Upper lobe of left lung (tissue), 4 donors: ENCODE measurements around the gene KCNIP4.

Source experiments
- CTCF ChIP-seq, 6 experiments: fragments of 450-650 bp in 4 of 6; fragments of 200-600 bp in 2 of 6; sonication (generic) in 2 of 6; IDR thresholded peaks; one replicate each; pipeline ENCODE4 v1.5.1; 2016 to 2019; ENCODE audit warnings: antibody characterized with exemption in 6 of 6
- EP300 ChIP-seq, 4 donors: sonication (generic); formaldehyde crosslinking; IDR thresholded peaks; one replicate each; pipeline ENCODE4 v1.5.1; 2017; ENCODE audit warnings: antibody characterized with exemption in 4 of 4, control low read depth in 2 of 4
- POLR2A ChIP-seq, 4 donors: fragments of 450-650 bp; IDR thresholded peaks; one replicate each; pipeline ENCODE4 v1.5.1; 2016 to 2017; ENCODE audit warnings: antibody characterized with exemption in 4 of 4, mild to moderate bottlenecking in 2 of 4
- POLR2AphosphoS5 ChIP-seq, 2 donors: sonication (generic); formaldehyde crosslinking; IDR thresholded peaks; one replicate each; pipeline ENCODE4 v1.5.1; 2017; ENCODE audit warnings: antibody characterized with exemption in 2 of 2

- no peak for TF ChIP-seq CTCF (IDR thresholded peaks at IDR 0.05)
- no peak for TF ChIP-seq POLR2A (IDR thresholded peaks at IDR 0.05)
- TF ChIP-seq POLR2AphosphoS5 (IDR thresholded peaks at IDR 0.05) = no peak
- TF ChIP-seq EP300 (IDR thresholded peaks at IDR 0.05) = no peak
Observed at GRCh38 chr4:21226637-21227538, 721.7 kb downstream of the KCNIP4 start.
